Fibroblast of lung (primary cell): ENCODE measurements around the gene NEK11. TPM values are rescaled to one million over a fixed set of nuclear protein-coding genes. Genes with fewer than 3 reads are reported as not detected.

ENCODE experiments used
- DNase-seq, 2 donors: peaks; one replicate each; pipeline versions ENCODE4 v3.0.0 to v3.0.0-alpha.2; 2010; ENCODE audit warnings: low read depth in 2 of 2
- H2AFZ ChIP-seq: 2 replicates; pipeline ENCODE4 v1.5.1; 2012; ENCODE audit warnings: low read length, control low read depth, inconsistent platforms
- H3K27ac ChIP-seq: 2 replicates; pipeline ENCODE4 v1.5.1; 2011; ENCODE audit warnings: low read length, control low read depth; ENCODE audit not compliant: insufficient read depth
- H3K27me3 ChIP-seq: 2 replicates; pipeline ENCODE4 v1.5.1; 2011; ENCODE audit warnings: mild to moderate bottlenecking, low read length; ENCODE audit not compliant: control insufficient read depth, insufficient read depth
- H3K36me3 ChIP-seq: 2 replicates; pipeline ENCODE4 v1.5.1; 2011; ENCODE audit warnings: low read length; ENCODE audit not compliant: control insufficient read depth, insufficient read depth
- H3K4me1 ChIP-seq: 2 replicates; pipeline ENCODE4 v1.5.1; 2011; ENCODE audit warnings: low read length; ENCODE audit not compliant: control insufficient read depth, insufficient read depth; ENCODE audit errors: extremely low read depth
- H3K4me2 ChIP-seq: 2 replicates; pipeline ENCODE4 v1.5.1; 2011; ENCODE audit warnings: low read length, control low read depth; ENCODE audit not compliant: insufficient read depth; ENCODE audit errors: extremely low read depth
- H3K4me3 ChIP-seq, 4 experiments: fragments of 200-600 bp in 1 of 4; sonication (generic) in 1 of 4; replicated peaks in 1 of 4; 2 replicates each; pipeline ENCODE4 v1.5.1; 2011 to 2016; ENCODE audit warnings: low read length in 4 of 4, low read depth in 3 of 4, mild to moderate bottlenecking in 3 of 4, control low read depth in 2 of 4, inconsistent platforms in 1 of 4, mixed read lengths in 1 of 4; ENCODE audit not compliant: insufficient read depth in 1 of 4; ENCODE audit errors: control extremely low read depth in 1 of 4
- H3K79me2 ChIP-seq: 2 replicates; pipeline ENCODE4 v1.5.1; 2012; ENCODE audit warnings: mild to moderate bottlenecking, low read length, inconsistent platforms; ENCODE audit not compliant: control insufficient read depth, insufficient read depth
- H3K9ac ChIP-seq: 2 replicates; pipeline ENCODE4 v1.5.1; 2011; ENCODE audit warnings: mild to moderate bottlenecking, low read length, control low read depth; ENCODE audit not compliant: insufficient read depth
- H3K9me3 ChIP-seq: 2 replicates; pipeline ENCODE4 v1.5.1; 2012; ENCODE audit warnings: low read depth, low read length; ENCODE audit not compliant: control insufficient read depth, insufficient read depth
- H4K20me1 ChIP-seq: 2 replicates; pipeline ENCODE4 v1.5.1; 2011; ENCODE audit warnings: low read length; ENCODE audit not compliant: control insufficient read depth, insufficient read depth; ENCODE audit errors: extremely low read depth
- CTCF ChIP-seq, 2 donors: IDR thresholded peaks in 1 of 2; conservative IDR thresholded peaks in 1 of 2; 1 replicate in 1 of 2; 2 replicates in 1 of 2; pipeline ENCODE4 v1.5.1; 2011 to 2012; ENCODE audit warnings: low read length in 2 of 2, control low read depth in 1 of 2, inconsistent platforms in 1 of 2, low read depth in 1 of 2, mild to moderate bottlenecking in 1 of 2
- EZH2 ChIP-seq: IDR thresholded peaks from 2 replicates; pipeline ENCODE4 v1.5.1; 2012; ENCODE audit warnings: low read length, control low read depth, mild to moderate bottlenecking; ENCODE audit errors: missing control alignments
- polyA plus RNA-seq, 2 donors: library from polyadenylated mRNA; depleted of rRNA in 1 of 2; stranded (reverse) in 1 of 2; unstranded in 1 of 2; fragments of >200 nt; gene quantifications; 2 replicates each; pipeline ENCODE4 v1.2.1, GENCODE V29; 2011 to 2012; ENCODE audit warnings: missing spikeins in 1 of 2
- total RNA-seq: library from RNA; depleted of rRNA; stranded (reverse); fragments of >200 nt; gene quantifications from 2 replicates; pipeline ENCODE4 v1.2.1, GENCODE V29; 2014

NEK11 gene
- total and polyA plus RNA-seq, 2 donors (not counting 1 experiment from before 2014, with no cell fraction given), result 4.3 to 13.0 TPM

- no peaks in the 10 kb centered on the region for H3K27me3 ChIP-seq
- DNase-seq, result no peak
- no peak overlapping the region for H3K27ac ChIP-seq
- no peak overlapping the region for H3K9ac ChIP-seq
- H2AFZ ChIP-seq, result no peak overlapping the region
- no peak overlapping the region for H3K4me3 ChIP-seq
- no peaks in the 10 kb centered on the region for H3K4me1 ChIP-seq
- no peak for TF ChIP-seq EZH2
- no peak overlapping the region for H3K4me2 ChIP-seq
- no peaks in the 10 kb centered on the region for H4K20me1 ChIP-seq
- no peaks in the 10 kb centered on the region for H3K36me3 ChIP-seq
- no peaks in the 10 kb centered on the region for H3K79me2 ChIP-seq
- no peaks in the 10 kb centered on the region for H3K9me3 ChIP-seq
Measured at GRCh38 chr3:131396170-131396569, 369.5 kb downstream of the NEK11 start.

GRCh38 chr3:131397889-131398288 lies 371.2 kb downstream of the NEK11 start:
- no peaks in the 10 kb centered on the region for H3K36me3 ChIP-seq
- H4K20me1 ChIP-seq, result no peaks in the 10 kb centered on the region
- TF ChIP-seq EZH2 (no peak), CTCF (conservative IDR thresholded peaks at IDR 0.05 in 1 of 2, IDR thresholded peaks at IDR 0.05 in 1 of 2; ENCODE audit: low read depth in 1 of 2, low read length in 2 of 2) (no peak)
- no peak overlapping the region for H3K27ac ChIP-seq
- H2AFZ ChIP-seq, result no peak overlapping the region
- no peaks in the 10 kb centered on the region for H3K9me3 ChIP-seq
- H3K79me2 ChIP-seq, result no peaks in the 10 kb centered on the region
- no peak overlapping the region for H3K4me3 ChIP-seq
- no peak for DNase-seq
- no peak overlapping the region for H3K4me2 ChIP-seq
- H3K4me1 ChIP-seq, result no peaks in the 10 kb centered on the region
- H3K9ac ChIP-seq, result no peak overlapping the region
- H3K27me3 ChIP-seq, result no peaks in the 10 kb centered on the region

Other genes starting within 250 kb of the NEK11 start
- 141 and 196 TPM in 2 replicates for gene ATP2C1, start 132.8 kb upstream of the NEK11 start, total RNA-seq
- gene ATP2C1, start 132.8 kb upstream of the NEK11 start, polyA plus RNA-seq, result 78.1 and 111 TPM in 2 replicates
- 6.6 and 8.7 TPM in 2 replicates for gene ASTE1, start 52 bp upstream of the NEK11 start, total RNA-seq
- gene ASTE1, start 52 bp upstream of the NEK11 start, polyA plus RNA-seq, result 5.8 and 6.3 TPM in 2 replicates